Central memory CD8-positive, alpha-beta T cell (primary cell): ENCODE results near the gene FGF22.

Experiments
- ATAC-seq: fragments of 150-1000 bp; cut with Tn5 transposase; replicated peaks from 2 replicates; pipeline ENCODE4 v1.10.0; 2022; ENCODE audit warnings: mild to moderate bottlenecking, moderate FRiP score, moderate number of reproducible peaks; ENCODE audit not compliant: poor library complexity, severe bottlenecking; ENCODE audit errors: extremely low read depth
- DNase-seq, 2 donors: peaks; one replicate each; pipeline ENCODE4 v3.0.0; 2021; ENCODE audit warnings: low spot score in 2 of 2
- H3K27ac Mint-ChIP-seq: one replicate; pipeline ENCODE4 v1.8.0; 2022; ENCODE audit warnings: low read depth, mild to moderate bottlenecking, moderate library complexity, mixed read lengths
- H3K27me3 Mint-ChIP-seq: one replicate; pipeline ENCODE4 v1.8.0; 2022; ENCODE audit warnings: mixed read lengths
- H3K36me3 Mint-ChIP-seq: one replicate; pipeline ENCODE4 v1.8.0; 2022; ENCODE audit warnings: mild to moderate bottlenecking, moderate library complexity, mixed read lengths; ENCODE audit not compliant: insufficient read depth
- H3K4me1 Mint-ChIP-seq: one replicate; pipeline ENCODE4 v1.8.0; 2022; ENCODE audit warnings: mixed read lengths
- H3K4me3 Mint-ChIP-seq: one replicate; pipeline ENCODE4 v1.8.0; 2022; ENCODE audit warnings: mild to moderate bottlenecking, moderate library complexity, mixed read lengths
- H3K9me3 Mint-ChIP-seq: one replicate; pipeline ENCODE4 v1.8.0; 2022; ENCODE audit warnings: mixed read lengths

FGF22 gene

DNA sequence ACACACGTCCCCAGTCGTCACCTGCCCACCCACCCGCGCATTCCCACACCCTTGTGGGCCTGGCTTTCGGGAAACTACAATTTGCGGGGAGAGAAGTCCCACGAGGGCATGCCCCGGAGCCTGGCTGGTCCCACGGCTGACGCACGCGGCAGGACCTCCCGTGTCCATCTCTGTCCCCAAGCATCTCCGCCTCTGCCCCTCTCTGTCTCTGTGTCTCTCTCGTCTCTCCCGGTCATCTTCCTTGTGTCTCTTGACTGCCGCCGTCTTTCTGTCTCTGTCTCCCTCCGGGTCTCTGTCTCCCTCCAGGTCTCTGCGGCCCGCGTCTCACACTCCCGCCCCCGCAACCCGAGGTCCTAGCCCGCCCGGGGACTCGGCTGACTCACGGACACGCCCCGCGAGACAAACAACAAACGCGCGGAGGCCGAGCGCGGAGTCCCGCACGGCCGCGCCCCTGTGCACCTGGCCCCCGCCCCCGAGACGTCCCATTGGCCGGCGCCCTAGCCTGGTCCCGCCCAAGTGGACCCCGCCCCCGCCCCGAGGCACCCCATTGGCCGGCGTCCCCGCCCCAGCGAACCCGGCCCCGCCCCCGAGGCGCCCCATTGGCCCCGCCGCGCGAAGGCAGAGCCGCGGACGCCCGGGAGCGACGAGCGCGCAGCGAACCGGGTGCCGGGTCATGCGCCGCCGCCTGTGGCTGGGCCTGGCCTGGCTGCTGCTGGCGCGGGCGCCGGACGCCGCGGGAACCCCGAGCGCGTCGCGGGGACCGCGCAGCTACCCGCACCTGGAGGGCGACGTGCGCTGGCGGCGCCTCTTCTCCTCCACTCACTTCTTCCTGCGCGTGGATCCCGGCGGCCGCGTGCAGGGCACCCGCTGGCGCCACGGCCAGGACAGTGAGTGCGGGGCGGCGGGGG, at the start of gene FGF22:
Gene FGF22, plus strand, starts transcription at position 627 of the 908 bp plus-strand sequence. Its CDS starts 47 bp downstream, at position 674.
- peak within 1 kb of the TSS; percentile 78 for H3K4me3 Mint-ChIP-seq
- DNase-seq (peak; percentile 84 to 90), ATAC-seq (peak; percentile 95)
- peaks cover 20% of the 10 kb centered on the region for H3K4me1 Mint-ChIP-seq
- H3K27me3 Mint-ChIP-seq, result no peaks in the 10 kb centered on the region
- H3K27ac Mint-ChIP-seq, result peak within 1 kb of the TSS; percentile 98
- H3K9me3 Mint-ChIP-seq, result no peaks in the 10 kb centered on the region
- H3K36me3 Mint-ChIP-seq, result peaks cover 5% of the 10 kb centered on the region

DNA sequence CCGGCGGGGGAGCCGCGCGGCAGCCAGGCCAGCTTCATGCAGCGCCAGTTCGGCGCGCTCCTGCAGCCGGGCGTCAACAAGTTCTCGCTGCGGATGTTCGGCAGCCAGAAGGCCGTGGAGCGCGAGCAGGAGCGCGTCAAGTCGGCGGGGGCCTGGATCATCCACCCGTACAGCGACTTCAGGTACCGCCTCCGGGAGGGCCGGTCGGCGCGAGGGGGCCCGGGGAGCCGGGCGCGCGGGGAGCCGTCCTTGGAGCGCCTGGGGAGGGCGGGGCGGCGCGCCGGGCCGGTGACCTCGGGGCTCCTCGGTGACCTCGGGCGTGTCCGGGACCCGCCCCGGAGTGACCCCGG, 49.3 kb upstream of the FGF22 start:
- DNase-seq, result no peak
- no peaks in the 10 kb centered on the region for H3K9me3 Mint-ChIP-seq
- no peak for ATAC-seq
- peak overlapping the region; percentile 25 for H3K4me3 Mint-ChIP-seq
- H3K36me3 Mint-ChIP-seq, result peaks cover 8% of the 10 kb centered on the region
- H3K4me1 Mint-ChIP-seq, result no peaks in the 10 kb centered on the region
- no peak overlapping the region for H3K27ac Mint-ChIP-seq
- peaks cover 11% of the 10 kb centered on the region for H3K27me3 Mint-ChIP-seq

DNA sequence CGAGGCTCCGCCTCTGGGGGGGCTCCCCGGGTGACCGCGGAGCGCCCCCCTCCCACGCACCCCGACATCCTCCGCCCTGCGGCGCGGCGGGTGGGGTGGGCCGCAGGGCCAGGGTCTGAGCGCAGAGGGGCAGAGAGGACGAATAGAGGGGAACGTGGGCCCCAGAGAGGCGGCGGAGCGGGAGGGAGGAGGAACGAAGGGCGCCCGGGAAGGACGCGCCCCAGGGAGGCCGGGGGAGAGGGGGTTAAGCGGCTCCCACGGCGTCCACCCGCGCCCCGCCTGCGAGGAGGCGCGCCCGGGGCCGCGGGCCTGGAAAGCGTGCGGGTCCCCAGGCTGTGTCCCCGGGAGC, 49.0 kb upstream of the FGF22 start:
- no peak overlapping the region for H3K4me3 Mint-ChIP-seq
- no peak overlapping the region for H3K27ac Mint-ChIP-seq
- DNase-seq (no peak), ATAC-seq (no peak)
- peaks cover 8% of the 10 kb centered on the region for H3K36me3 Mint-ChIP-seq
- no peaks in the 10 kb centered on the region for H3K4me1 Mint-ChIP-seq
- H3K27me3 Mint-ChIP-seq, result peaks cover 10% of the 10 kb centered on the region
- no peaks in the 10 kb centered on the region for H3K9me3 Mint-ChIP-seq

DNA sequence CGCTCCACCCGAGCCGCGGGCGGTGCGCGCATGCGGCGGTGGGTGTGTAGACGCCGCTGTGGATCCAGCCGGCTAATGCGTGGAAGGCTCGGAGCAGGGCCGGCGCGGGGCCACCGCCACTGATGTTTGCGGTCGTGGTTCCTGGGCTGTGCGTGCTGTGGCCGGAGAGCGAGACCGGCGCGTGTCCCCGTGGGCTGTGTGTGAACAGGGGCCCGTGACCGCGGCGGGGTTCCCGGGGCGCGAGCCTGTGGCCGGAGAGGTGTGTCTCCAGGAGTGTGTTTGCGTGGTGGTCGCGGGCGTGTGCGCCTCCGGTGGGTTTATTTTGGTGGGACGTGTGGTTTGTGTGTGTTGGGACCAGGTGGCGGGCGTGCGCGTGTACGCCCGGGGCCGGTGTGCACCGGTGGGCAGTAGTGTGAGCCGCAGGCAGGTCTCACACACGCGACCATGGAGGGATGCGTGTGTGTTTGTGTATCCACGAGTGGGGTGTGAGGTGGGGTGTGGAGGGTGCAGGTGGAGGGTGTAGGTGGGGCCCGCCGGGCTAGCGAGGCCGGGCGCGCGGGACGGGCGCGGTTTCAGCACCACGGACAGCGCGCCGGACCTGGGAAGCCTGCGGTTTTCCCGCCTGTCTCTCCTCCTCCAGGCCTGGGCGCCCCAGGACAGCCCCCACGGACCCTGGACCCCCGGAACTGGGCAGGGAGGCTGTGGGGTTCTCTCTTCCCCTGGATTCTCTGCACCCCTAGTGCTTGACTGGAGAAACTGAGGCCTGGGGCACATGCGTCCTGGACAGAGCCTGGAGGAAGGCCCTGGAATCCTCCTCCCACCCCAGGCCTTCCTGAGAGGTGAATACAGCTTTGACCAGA, 48.4 kb upstream of the FGF22 start:
- no peak for DNase-seq
- Mint-ChIP-seq H3K4me3 (no peak overlapping the region), H3K27ac (no peak overlapping the region), H3K27me3 (peaks cover 4% of the 10 kb centered on the region), H3K36me3 (peaks cover 8% of the 10 kb centered on the region), H3K9me3 (no peaks in the 10 kb centered on the region), H3K4me1 (no peaks in the 10 kb centered on the region)
- ATAC-seq, result no peak

DNA sequence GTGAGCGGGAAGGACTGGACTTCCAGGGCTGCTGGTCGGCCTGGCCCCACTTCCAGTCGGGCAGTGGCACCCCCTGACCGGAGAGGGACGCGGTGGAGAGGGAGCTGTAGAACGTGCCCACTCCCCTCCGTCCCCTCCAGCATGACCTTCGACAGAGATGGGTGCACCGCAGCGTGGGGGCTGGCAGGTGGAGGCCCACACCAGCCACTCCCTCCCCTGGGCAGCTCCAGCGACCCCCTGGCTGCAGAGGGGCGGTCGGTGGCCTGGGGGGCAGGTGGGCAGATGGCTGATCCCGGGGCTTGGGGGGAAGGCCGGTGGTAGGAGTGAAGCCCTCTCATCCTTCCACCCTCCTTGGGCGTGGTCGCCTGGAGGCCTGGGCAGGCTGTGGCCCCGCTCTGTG, 47.6 kb upstream of the FGF22 start:
- no peaks in the 10 kb centered on the region for H3K9me3 Mint-ChIP-seq
- no peak overlapping the region for H3K4me3 Mint-ChIP-seq
- DNase-seq (no peak), ATAC-seq (no peak)
- no peak overlapping the region for H3K27ac Mint-ChIP-seq
- H3K36me3 Mint-ChIP-seq, result peaks cover 6% of the 10 kb centered on the region
- H3K27me3 Mint-ChIP-seq, result no peaks in the 10 kb centered on the region
- H3K4me1 Mint-ChIP-seq, result no peaks in the 10 kb centered on the region

DNA sequence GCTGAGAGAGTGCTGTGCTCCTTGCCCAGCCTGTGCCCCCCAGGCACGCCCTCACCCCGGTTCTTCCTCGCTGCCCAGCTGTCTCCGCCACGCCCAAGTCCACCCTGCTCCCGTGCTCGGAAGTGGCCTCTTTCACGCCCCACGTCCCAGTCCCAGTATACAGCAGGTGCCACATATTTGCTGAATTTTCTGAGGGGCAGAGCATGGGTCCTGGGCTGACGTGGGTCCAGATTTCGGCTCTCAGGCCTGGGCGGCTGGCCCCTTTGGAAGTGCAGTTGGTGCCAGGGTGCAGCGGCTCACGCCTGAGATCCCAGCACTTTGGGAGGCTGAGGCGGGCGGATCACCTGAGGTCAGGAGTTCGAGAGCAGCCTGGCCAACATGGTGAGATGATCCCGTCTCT, 46.6 kb upstream of the FGF22 start:
- Mint-ChIP-seq H3K27me3 (no peaks in the 10 kb centered on the region), H3K27ac (no peak overlapping the region), H3K9me3 (no peaks in the 10 kb centered on the region), H3K4me1 (no peaks in the 10 kb centered on the region), H3K4me3 (no peak overlapping the region), H3K36me3 (peaks cover 6% of the 10 kb centered on the region)
- DNase-seq (no peak), ATAC-seq (no peak)

DNA sequence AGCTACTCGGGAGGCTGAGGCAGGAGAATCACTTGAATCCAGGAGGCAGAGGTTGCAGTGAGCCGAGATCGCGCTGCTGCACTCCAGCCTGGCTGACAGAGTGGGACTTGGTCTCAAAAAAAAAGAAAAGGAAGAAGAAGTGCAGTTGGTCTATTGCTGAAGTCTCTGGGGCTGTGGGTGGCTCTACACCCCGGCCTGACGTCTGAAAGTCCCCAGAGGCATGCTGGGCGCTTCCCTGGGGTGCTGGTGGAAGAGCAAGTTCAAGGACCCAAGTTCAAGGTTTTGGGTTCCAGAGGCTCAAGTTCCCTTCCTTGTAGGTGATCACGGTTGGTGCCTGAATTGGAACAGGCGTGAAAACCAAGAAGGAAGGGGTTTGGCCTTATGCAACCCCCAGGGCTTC, 46.2 kb upstream of the FGF22 start:
- DNase-seq (no peak), ATAC-seq (no peak)
- H3K27me3 Mint-ChIP-seq, result no peaks in the 10 kb centered on the region
- H3K9me3 Mint-ChIP-seq, result no peaks in the 10 kb centered on the region
- peaks cover 6% of the 10 kb centered on the region for H3K36me3 Mint-ChIP-seq
- no peak overlapping the region for H3K4me3 Mint-ChIP-seq
- no peak overlapping the region for H3K27ac Mint-ChIP-seq
- no peaks in the 10 kb centered on the region for H3K4me1 Mint-ChIP-seq

DNA sequence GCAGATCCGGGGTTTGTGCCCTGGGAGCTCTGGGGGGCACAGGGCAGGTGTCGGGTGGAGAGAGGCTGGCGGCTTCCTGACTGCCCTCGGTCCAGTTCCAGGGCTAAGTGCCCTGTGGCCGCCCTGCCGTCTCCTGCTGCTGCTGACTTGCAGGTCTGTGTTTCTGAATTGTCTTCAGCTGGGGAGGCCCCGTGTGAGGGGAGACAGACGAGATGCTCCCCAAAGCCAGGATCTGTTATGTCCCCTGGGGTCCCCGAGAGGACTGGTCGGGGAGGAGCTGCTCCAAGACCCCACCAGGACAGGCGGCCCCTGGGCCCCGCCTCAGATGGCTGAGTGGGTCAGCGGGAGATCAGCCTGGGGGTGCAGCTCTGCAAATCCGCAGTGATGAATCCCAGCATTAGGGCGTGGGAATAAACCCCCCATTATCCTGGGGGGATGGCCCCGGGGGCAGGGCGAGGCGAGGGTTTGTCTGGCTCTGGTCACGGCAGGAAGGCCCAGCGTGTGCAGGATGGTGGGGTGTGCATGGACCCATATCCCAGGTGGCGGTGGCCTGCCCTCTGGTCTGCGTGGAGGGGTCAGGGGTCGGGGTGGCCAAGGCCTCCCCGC, 45.3 kb upstream of the FGF22 start:
- no peaks in the 10 kb centered on the region for H3K27me3 Mint-ChIP-seq
- no peak for DNase-seq
- no peaks in the 10 kb centered on the region for H3K9me3 Mint-ChIP-seq
- ATAC-seq, result no peak
- H3K4me1 Mint-ChIP-seq, result no peaks in the 10 kb centered on the region
- H3K36me3 Mint-ChIP-seq, result peaks cover 4% of the 10 kb centered on the region
- H3K4me3 Mint-ChIP-seq, result no peak overlapping the region
- H3K27ac Mint-ChIP-seq, result no peak overlapping the region

DNA sequence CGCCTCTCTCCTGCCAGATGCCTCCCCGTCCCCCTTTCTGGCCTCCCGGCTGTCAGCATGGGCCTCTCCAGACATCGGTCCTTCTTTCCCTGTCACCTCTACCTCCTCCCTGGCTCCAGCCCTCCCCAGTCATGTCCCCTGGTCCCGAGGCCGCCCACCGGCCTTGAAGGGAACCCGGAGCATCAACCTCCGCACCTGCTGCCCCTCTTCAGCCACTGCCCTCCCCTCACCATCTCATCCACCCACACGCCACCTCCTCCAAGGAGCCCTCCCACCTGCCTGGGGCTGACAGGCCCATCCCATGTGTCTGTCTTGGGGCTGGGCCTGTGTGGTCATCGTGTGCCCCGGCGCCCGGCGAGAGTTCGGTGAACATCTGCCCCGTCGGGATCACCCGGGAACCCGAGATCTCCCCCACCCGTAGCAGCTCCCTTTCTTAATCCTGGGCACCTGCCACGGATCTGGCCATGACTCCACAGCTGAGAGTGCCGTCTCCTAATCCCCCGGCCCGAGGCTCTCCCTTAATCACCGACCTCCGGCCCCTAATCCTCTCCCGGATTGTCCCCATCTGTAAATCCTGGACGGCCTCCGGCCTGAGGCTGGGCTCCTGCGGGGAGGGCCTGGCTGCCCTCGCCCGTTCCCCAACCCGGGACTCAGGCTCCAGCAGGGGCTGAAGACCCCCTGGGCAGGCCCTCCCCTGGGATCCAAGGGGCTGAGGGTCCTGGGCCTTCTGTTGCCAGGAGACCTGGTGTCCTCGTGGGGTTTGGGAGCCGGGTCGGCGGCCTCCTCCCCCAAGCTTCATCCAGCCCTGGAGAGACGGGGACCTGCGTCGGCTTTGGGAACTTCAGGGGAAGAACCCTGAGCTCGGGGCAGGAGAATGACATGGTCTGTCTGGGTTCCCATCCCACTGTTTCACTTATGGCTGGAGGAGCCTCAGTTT, 44.1 kb upstream of the FGF22 start:
- no peaks in the 10 kb centered on the region for H3K4me1 Mint-ChIP-seq
- no peak overlapping the region for H3K4me3 Mint-ChIP-seq
- no peak overlapping the region for H3K27ac Mint-ChIP-seq
- ATAC-seq (no peak), DNase-seq (no peak)
- H3K36me3 Mint-ChIP-seq, result peaks cover 2% of the 10 kb centered on the region
- H3K27me3 Mint-ChIP-seq, result no peaks in the 10 kb centered on the region
- no peaks in the 10 kb centered on the region for H3K9me3 Mint-ChIP-seq

DNA sequence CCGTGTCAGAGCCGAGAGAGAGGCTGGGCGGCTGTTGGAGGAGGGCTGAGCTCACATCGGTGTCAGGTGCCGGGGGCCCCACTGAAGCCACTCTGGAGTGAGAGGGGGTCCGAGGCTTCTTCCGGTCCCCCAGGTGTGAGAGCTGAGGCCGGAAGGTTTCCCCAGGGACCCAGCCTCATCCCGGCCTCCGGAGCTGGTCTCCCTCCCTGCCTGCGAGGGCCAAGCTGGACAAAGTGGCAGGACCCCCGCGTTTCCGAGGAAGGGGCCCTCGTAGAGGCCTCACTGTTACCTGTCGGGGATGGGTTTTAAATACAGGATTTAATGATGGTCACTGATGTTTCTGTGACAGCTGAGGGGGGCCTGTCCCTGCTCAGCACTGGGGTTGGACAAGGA, 43.4 kb upstream of the FGF22 start:
- H3K4me3 Mint-ChIP-seq, result no peak overlapping the region
- no peaks in the 10 kb centered on the region for H3K9me3 Mint-ChIP-seq
- H3K4me1 Mint-ChIP-seq, result no peaks in the 10 kb centered on the region

DNA sequence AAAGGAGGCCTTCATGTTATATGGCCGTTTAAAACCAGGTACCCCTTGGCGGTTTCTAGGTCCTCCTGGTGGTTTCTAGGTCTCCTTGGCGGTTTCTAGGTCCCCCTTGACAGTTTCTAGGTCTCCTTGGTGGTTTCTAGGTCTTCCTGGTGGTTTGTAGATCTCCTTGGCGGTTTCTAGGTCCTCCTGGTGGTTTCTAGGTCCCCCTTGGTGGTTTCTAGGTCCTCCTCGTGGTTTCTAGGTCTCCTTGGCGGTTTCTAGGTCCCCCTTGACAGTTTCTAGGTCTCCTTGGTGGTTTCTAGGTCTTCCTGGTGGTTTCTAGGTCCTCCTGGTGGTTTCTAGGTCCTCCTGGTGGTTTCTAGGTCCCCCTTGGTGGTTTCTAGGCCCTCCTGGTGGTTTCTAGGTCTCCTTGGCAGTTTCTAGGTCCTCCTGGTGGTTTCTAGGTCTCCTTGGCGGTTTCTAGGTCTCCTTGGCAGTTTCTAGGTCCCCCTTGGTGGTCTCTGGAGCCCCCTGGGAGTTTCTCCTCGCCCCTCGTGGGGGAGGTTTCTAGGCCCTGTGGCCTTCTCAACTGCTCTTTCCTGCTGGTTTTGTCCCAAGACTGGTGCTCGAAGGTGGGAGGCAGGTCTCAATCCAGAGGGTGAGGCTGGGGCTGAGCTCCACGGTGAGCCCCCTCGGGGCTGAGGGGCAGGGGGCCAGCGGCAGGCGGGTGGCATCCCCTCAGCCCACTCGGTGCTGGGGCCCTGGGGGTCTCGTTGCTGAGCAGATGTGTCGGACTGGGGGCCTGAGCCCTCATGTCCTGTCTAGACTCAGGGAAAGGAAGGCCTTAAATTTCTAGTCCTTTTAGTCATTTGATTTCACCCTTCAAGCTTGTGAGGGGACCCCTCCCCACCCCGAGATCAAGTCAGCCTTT, 42.0 kb upstream of the FGF22 start:
- Mint-ChIP-seq H3K4me1 (no peaks in the 10 kb centered on the region), H3K36me3 (peaks cover 4% of the 10 kb centered on the region), H3K27me3 (no peaks in the 10 kb centered on the region), H3K4me3 (no peak overlapping the region), H3K27ac (no peak overlapping the region), H3K9me3 (no peaks in the 10 kb centered on the region)
- ATAC-seq (no peak), DNase-seq (no peak)

More for the DNA sequence above, 43.4 kb upstream of the FGF22 start:
- no peak for DNase-seq
- Mint-ChIP-seq H3K27ac (no peak overlapping the region), H3K27me3 (no peaks in the 10 kb centered on the region), H3K36me3 (peaks cover 4% of the 10 kb centered on the region)
- no peak for ATAC-seq
